MV-4-11 (cell line): ENCODE measurements around the gene SLC9B2.

Experiments used
- DNase-seq: peaks from one replicate; lab custom pipeline; 2025; lab: John Stamatoyannopoulos, UW

The SLC9B2 gene

DNA sequence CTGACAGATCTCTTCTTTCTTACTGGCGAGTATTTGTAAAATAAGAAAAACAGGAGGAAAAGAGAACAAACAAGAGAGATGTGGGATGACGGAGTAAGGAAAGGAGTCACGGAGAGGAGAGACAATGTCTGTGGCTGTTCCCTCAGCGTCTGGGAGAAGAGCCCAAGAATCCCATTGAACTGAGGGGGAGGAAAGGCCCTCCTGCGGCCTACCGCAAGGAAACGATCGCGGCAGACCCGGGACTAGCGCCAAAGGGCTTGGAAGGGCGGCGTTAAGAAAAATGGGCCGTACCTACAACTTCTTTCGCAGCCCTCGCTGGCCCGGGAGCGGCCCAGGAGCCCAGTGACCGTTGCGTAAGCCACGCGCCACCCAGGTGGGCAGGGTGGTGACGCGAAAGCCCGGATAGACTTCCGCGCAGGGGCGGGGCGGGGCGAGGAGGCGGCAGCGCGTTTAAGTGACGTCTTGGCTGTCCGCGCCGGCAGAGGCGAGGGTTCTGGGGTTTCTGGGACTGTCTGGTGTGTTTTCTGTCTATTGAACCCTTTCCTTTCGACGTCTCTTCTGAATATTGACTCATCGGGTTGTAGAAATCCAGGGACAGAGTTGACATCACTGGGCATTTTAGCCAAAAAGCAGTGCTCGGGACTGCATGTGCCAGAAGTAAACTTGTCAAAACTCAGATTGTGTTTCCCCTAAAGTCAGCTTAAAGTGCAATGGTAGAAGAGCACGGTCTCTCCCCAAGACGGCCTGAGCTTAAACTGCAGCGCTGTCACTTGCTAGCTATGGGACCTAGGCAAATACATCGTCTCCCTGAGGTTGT lies 57.0 kb downstream of the SLC9B2 start, which contains the start of gene SLC9B1:
Gene SLC9B1, minus strand, starts transcription at position 398 of the 817 bp plus-strand sequence. CDS start 27,994 bp downstream, outside the sequence.
- peak; percentile 80 for DNase-seq

DNA sequence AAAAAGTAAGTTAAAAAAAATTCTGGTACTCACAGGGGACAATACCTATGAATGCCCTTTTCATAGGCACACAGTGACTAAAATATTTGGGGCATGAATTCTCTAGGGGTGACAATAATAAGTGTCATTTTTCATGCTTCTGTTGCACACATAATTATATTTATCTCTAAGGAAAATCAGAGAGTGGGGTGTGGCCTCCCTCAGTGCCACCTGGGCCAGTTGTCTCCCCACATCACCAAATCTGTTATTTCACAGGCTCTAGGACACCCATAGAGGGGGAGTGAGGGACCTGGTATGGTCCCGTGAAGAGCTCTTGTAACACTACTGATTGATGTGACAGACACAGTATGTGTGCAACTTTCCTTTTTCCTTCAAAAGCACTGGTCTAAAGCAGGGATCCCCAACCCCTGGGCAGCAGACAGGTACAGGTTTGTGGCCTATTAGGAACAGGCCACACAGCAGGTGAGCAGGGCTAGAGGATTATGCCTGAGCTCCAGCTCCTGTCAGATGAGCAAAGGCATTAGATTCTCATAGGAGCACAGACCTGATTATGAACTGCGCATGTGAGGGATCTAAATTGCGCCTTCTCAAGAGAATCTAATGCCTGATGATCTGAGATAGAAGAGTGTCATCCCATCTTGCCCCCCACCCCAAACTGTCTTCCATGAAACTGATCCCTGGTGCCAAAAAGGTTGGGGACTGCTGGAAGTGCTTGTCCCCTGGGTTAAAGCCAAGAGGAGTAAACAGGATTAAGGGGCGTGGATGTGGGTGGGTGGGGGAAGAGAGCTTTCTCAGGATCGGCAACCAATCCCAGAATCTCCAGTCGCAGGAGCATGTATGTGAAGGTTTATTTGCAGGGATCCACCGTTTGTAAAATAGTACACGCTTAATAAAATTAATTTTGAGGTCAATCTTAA lies 57.9 kb downstream of the SLC9B2 start:
- DNase-seq: no peak

DNA sequence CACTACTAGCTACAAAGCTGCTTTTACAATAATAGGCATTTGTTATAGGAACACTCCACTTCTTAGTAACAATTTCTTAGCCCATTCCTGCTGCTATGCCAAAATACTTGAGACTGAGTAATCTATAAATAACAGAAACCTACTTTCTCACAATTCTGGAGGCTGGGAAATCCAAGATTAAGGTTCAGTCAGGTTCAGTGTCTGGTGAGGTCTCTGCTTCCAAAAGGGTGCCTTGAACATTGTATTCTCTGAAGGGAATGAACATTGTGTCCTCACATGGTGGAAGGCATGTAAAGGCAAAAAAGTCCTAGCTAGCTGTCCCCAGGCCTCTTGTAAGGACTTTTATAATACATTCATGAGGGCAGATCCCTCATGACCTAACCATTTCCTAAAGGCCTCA lies 64.0 kb downstream of the SLC9B2 start:
- no peak for DNase-seq

DNA sequence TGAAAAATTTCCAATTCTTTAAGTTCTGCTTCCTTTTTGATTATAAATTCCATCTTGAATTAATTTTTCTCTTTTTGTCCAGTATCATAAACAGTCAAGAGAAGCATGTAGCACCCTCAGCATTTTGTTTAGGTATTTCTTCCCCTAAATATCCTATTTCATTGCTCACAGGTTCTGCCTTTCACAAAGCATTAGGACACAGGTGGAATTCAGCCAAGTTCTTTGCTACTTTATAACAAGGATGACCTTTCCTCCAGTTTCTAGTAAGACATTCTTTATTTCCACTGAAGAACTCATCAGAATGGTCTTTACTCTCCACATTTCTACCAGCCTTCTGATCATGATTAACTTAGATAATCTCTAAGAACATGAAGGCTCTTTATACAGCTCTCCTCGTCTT lies 64.5 kb downstream of the SLC9B2 start:
- no peak for DNase-seq

DNA sequence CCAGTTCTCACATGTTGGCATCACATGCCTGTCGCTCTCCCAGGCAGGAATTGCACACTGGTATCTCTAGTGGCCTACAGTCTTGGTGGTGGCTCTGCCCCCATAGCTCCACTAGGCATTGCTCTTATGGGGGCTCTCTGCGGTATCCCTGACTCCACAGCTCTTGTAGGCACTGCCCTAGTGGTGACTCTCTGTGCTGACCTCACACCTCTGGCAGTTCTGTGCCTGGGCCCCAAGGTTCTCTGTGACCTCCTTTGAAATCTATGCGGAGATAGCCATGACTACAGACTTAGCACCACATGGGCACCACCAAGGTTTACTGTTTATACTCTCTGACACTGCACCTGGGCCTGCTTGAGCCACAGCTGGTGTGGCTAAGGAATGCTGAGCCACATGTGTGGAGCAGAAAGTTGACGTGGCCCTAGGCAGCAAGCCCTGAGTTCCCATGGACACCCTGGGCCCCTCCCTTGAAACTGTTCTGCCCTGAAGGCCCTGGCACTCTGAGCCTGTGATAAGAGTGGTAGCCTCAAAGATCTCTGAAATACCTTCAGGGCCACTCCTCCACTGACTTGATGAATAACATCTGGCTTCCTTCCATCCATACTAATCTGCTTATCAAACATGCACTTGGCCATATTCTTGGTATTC lies 65.1 kb downstream of the SLC9B2 start:
- DNase-seq: no peak

DNA sequence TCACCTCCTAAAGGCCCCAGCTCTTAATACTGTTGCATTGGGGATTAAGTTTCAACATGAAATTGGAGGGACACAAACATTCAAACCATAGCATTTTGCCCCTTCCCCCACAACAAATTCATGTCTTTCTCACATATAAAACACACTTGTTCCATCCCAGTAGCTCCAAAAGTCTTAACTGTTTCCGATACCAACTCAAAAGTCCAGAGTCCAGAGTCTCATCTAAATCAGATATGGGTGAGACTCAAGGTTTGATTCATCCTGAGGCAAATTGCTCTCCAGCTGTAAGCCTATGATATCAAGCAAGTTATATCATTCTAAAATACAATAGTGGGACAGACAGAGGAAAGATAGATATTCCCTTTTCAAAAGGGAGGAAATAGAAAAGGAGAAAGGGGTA lies 65.8 kb downstream of the SLC9B2 start:
- no peak for DNase-seq

DNA sequence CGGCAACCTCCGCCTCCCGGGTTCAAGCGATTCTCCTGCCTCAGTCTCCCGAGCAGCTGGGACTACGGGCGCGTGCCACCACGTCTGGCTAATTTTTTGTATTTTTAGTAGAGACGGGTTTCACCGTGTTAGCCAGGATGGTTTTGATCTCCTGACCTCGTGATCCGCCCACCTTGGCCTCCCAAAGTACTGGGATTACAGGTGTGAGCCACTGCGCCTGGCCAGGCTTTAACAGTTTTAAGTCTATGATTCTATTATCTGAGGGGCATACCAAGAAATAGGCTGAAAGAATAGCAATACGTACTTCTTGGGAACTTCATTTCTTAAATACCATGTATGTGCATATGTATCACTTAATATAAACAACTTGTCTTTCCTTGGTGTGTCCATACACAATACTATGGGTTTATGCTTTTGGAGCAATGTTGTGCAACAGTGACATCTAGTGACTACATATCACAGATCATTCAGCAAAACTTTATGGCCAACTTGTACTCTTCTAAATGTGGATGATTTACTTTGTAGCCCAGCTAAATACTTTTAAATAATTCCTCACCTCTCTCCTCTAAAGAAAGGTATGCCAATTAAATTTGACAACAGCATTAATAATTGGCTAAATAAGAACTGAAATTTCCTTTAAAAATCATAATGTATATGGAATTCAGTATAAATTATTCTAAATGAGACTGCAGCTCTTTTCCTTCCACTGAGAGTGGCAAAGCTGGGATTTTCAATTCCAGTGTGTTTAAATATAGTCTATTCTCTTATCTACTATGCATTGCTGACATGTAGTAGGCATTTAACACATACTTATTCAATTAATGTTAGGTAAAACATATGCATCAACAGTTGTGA lies 67.5 kb downstream of the SLC9B2 start:
- peak; percentile 45 for DNase-seq

DNA sequence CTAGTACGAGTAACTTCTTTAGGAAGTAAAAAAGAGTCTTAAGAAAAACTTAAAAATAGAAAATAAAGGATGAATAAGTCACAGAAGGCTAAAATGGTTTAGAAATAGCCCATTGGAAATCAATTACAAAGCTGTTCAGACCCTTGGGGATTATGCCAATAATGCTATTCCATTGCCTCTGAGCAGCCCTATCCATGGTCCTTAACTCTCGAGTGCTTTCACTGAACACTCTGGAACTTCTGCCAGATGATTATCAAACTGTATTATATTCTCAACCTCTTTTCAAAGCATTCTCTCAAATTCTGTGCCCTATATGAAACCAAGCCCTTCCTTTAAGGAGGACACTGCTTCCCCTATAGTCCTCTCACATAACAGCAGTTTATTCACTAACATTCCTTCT lies 74.0 kb downstream of the SLC9B2 start:
- no peak for DNase-seq

DNA sequence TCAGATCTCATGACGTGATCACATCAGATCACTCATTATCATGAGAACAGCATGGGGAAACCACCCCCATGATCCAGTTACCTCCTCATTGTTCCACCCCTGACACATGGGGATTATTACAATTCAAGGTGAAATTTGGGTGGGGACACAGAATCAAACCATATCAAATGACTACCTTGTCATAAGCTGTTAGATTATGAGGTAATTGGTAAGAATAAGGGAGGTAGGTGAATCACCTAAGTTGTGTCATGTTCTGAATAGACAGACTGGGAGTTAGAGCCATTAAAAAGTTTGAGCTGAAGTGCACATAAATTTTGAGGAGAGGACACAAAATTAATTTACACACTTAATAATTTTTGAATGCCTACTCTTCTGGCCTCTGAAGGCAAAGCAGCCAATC lies 81.8 kb downstream of the SLC9B2 start:
- no peak for DNase-seq

DNA sequence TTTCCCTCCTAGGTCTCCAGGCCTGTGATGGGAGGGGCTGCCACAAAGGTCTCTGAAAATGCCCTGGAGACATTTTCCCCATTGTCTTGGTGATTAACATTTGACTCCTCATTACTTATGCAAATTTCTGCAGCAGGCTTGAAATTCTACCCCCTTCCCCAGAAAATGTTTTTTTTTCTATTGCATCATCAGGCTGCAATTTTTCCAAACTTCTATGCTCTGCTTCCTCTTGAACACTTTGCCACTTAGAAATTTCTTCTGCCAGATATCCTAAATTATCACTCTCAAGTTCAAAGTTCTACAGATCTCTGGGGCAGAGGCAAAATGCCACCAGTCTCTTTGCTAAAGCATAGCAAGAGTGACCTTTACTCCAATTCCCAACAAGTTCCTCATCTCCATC lies 82.6 kb downstream of the SLC9B2 start:
- peak; percentile 28 for DNase-seq

DNA sequence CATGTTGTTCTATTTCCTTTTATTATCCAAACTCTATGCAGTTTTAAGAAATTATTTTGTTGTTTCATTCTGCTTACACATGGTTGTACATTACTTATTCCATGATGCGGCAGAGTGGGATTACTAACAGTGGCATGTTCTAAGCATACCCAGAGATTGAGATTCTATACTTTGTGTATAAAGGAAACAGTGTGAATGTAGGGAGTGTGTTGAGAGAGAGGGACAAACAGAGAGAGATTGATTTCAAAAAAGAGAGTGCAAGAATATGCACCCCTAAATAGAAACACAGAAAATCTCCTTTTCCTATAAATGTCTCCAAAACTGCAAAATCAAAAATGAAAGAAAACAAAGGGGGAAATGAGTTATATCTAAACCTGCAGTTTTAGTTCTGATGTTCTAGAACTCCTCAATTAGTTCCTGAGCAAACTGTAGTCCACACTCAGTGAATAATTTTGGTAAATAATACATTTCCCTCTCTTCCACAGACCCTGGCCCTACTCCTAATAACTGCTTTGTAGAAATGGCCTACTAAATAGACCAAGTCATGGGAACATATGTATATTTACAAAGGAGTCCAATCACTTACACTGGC lies 88.0 kb downstream of the SLC9B2 start:
- DNase-seq: no peak

DNA sequence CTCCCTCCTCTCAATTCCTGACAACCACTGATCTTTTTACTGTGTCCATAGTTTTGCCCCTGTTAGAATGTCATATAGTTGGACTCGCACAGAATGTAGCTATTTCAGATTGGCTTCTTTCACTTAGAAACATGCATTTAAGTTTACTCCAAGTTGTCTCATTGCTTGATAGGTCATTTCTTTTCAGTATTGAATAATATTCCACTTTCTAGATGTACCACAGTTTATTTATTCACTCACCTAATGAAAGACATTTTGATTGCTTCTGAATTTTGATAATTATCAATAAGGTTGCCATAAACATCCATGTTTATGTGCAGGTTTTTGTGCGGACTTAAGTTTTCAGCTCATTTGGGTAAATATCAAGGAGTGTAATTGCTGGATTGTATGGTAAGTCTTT lies 95.6 kb downstream of the SLC9B2 start:
- no peak for DNase-seq
